Ascending aorta (tissue), 2 donors: ENCODE results near the gene PAIP2B. TPM values are rescaled to one million over a fixed set of nuclear protein-coding genes. Genes with fewer than 3 reads are reported as not detected.

ENCODE experiments used
- DNase-seq, 2 donors: peaks; one replicate each; pipeline ENCODE4 v3.0.0-alpha.2; 2019; ENCODE audit warnings: low spot score in 2 of 2
- H3K27ac ChIP-seq, 2 donors: fragments of 200-600 bp; sonication (generic); one replicate each; pipeline ENCODE4 v1.5.1; 2016 to 2017; ENCODE audit warnings: mild to moderate bottlenecking in 1 of 2
- H3K27me3 ChIP-seq: fragments of 200-600 bp; sonication (generic); one replicate; pipeline ENCODE4 v1.5.1; 2017
- H3K36me3 ChIP-seq, 2 donors: fragments of 200-600 bp; sonication (generic); one replicate each; pipeline ENCODE4 v1.5.1; 2016
- H3K4me1 ChIP-seq, 2 donors: fragments of 200-600 bp; sonication (generic); one replicate each; pipeline ENCODE4 v1.5.1; 2016 to 2017; ENCODE audit warnings: mild to moderate bottlenecking in 1 of 2
- H3K4me3 ChIP-seq, 2 donors: fragments of 200-600 bp; sonication (generic); one replicate each; pipeline ENCODE4 v1.5.1; 2016 to 2017; ENCODE audit warnings: mild to moderate bottlenecking in 1 of 2
- H3K9me3 ChIP-seq, 2 donors: fragments of 200-600 bp; sonication (generic); one replicate each; pipeline ENCODE4 v1.5.1; 2016
- CTCF ChIP-seq, 3 experiments: fragments of 200-600 bp in 2 of 3; fragments of 450-650 bp in 1 of 3; sonication (generic) in 2 of 3; IDR thresholded peaks; one replicate each; pipeline ENCODE4 v1.5.1; 2016 to 2019; ENCODE audit warnings: antibody characterized with exemption in 3 of 3, mild to moderate bottlenecking in 1 of 3, moderate library complexity in 1 of 3
- intact Hi-C: fragments of 100-400 bp; cut with DNase I; formaldehyde crosslinking; loops from one replicate; pipeline ENCODE4 v1.15.1; 2023
- total RNA-seq: library from RNA; depleted of rRNA; stranded (reverse); fragments of >200 nt; gene quantifications from one replicate; pipeline ENCODE4 v1.1.0, GENCODE V29; 2016

The PAIP2B gene
- total RNA-seq, 1 donor from 2014 or later = 0.32 TPM

GRCh38 chr2:71156573-71156972, 70.3 kb downstream of the PAIP2B start:
- no peaks in the 10 kb centered on the region for H3K4me1 ChIP-seq
- intact Hi-C loops = no loop called here
- no peaks in the 10 kb centered on the region for H3K9me3 ChIP-seq
- DNase-seq = no peak
- no peaks in the 10 kb centered on the region for H3K36me3 ChIP-seq
- no peak overlapping the region for H3K27ac ChIP-seq
- H3K27me3 ChIP-seq = no peaks in the 10 kb centered on the region
- TF ChIP-seq CTCF (IDR thresholded peaks at IDR 0.05) = no peak
- H3K4me3 ChIP-seq = no peak overlapping the region

GRCh38 chr2:71155846-71156245, 71.1 kb downstream of the PAIP2B start:
- Histone ChIP-seq H3K9me3 (no peaks in the 10 kb centered on the region), H3K36me3 (peaks cover 0 to under 1% of the 10 kb centered on the region in 2 donors), H3K4me3 (no peak overlapping the region), H3K4me1 (no peaks in the 10 kb centered on the region), H3K27ac (no peak overlapping the region), H3K27me3 (no peaks in the 10 kb centered on the region)
- no peak for DNase-seq
- TF ChIP-seq CTCF (IDR thresholded peaks at IDR 0.05) = no peak
- intact Hi-C loops = no loop called here

GRCh38 chr2:71154798-71155197, 72.1 kb downstream of the PAIP2B start:
- DNase-seq = no peak
- Histone ChIP-seq H3K9me3 (no peaks in the 10 kb centered on the region), H3K4me3 (no peak overlapping the region), H3K36me3 (peaks cover 6 to 10% of the 10 kb centered on the region in 2 donors), H3K27me3 (no peaks in the 10 kb centered on the region), H3K27ac (no peak overlapping the region), H3K4me1 (no peaks in the 10 kb centered on the region)
- intact Hi-C loops = no loop called here
- no peak for TF ChIP-seq CTCF (IDR thresholded peaks at IDR 0.05)

GRCh38 chr2:71154279-71154678, 72.6 kb downstream of the PAIP2B start:
- no peak for TF ChIP-seq CTCF (IDR thresholded peaks at IDR 0.05)
- DNase-seq = no peak
- H3K27me3 ChIP-seq = no peaks in the 10 kb centered on the region
- H3K4me3 ChIP-seq = no peak overlapping the region
- peaks cover 10 to 14% of the 10 kb centered on the region in 2 donors for H3K36me3 ChIP-seq
- intact Hi-C loops = no loop called here
- H3K4me1 ChIP-seq = no peaks in the 10 kb centered on the region
- H3K9me3 ChIP-seq = no peaks in the 10 kb centered on the region
- no peak overlapping the region for H3K27ac ChIP-seq

GRCh38 chr2:71153585-71154224, 73.2 kb downstream of the PAIP2B start:
- intact Hi-C loops = no loop called here
- no peak for DNase-seq
- peaks cover 15 to 20% of the 10 kb centered on the region in 2 donors for H3K36me3 ChIP-seq
- no peaks in the 10 kb centered on the region for H3K27me3 ChIP-seq
- no peaks in the 10 kb centered on the region for H3K9me3 ChIP-seq
- TF ChIP-seq CTCF (IDR thresholded peaks at IDR 0.05) = no peak
- no peaks in the 10 kb centered on the region for H3K4me1 ChIP-seq
- H3K27ac ChIP-seq = no peak overlapping the region
- no peak overlapping the region for H3K4me3 ChIP-seq

- Histone ChIP-seq H3K27me3 (no peaks in the 10 kb centered on the region), H3K27ac (no peak overlapping the region), H3K4me3 (no peak overlapping the region), H3K9me3 (no peaks in the 10 kb centered on the region), H3K4me1 (no peaks in the 10 kb centered on the region), H3K36me3 (peaks cover 35 to 41% of the 10 kb centered on the region in 2 donors)
- no peak for DNase-seq
- intact Hi-C loops = no loop called here
- no peak for TF ChIP-seq CTCF (IDR thresholded peaks at IDR 0.05)
These were observed 75.3 kb downstream of the PAIP2B start for GRCh38 chr2:71151620-71152019.
